ENCODE results near the gene SBK3. TPM values are rescaled to one million over a fixed set of nuclear protein-coding genes. Genes with fewer than 3 reads are reported as not detected.

The SBK3 gene
- total RNA-seq, 1 experiment from 2014 or later: 1.2 TPM

DNA sequence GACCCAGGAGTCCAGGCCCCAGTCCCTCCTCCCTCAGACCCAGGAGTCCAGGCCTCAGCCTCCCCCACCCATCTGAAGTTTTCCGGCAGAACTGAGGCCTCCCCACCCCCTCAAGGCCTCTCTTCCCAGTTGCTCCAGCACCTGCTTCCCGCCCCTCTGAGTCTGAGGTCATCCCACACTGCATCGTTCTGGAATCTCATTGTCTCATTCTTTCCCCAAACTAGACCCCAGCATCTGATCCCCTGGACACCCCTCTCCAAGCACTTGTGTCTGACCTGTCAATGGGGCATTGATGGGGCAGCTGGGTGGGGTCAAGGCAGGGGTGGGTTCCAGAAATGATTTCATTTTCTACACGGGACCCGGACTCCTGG lies 7.6 kb downstream of the SBK3 start:
- ChIA-PET CTCF (no interaction called here), RAD21 (ENCODE audit: low non-redundant PET in 1 of 2, low total read pairs in 2 of 2, uncharacterized antibody in 2 of 2, unreplicated experiment in 2 of 2) (no interaction called here), POLR2A (no interaction called here)
- Histone ChIP-seq H3K9me2 (ENCODE audit: insufficient read depth) (no peaks in the 10 kb centered on the region), H3K36me3 (ENCODE audit: control insufficient read depth in 1 of 2, insufficient read depth in 2 of 2, low read length in 2 of 2) (no peaks in the 10 kb centered on the region), H3K4me1 (ENCODE audit: control insufficient read depth in 1 of 2, insufficient read depth in 2 of 2, low read length in 2 of 2) (no peaks in the 10 kb centered on the region; a peak in 1 of 4 replicates), H3K27me3 (ENCODE audit: insufficient read depth, low read length) (no peaks in the 10 kb centered on the region), H3K27ac (ENCODE audit: low read depth, low read length) (no peak overlapping the region), H3K4me2 (ENCODE audit: low read length) (no peak overlapping the region), H3K9ac (ENCODE audit: low read length) (no peak overlapping the region), H2AFZ (ENCODE audit: low read depth, low read length, poor library complexity, severe bottlenecking) (no peak overlapping the region), H4K20me1 (ENCODE audit: insufficient read depth) (no peaks in the 10 kb centered on the region), H3K9me3 (ENCODE audit: control insufficient read depth in 1 of 2, insufficient read depth in 1 of 2, low read depth in 1 of 2, low read length in 2 of 2) (no peaks in the 10 kb centered on the region), H3K4me3 (replicated peaks in 1 of 2; ENCODE audit: low read depth in 1 of 2, low read length in 2 of 2) (no peak overlapping the region), H3K79me2 (ENCODE audit: insufficient read depth, low read length) (no peaks in the 10 kb centered on the region)
- DNase-seq (ENCODE audit: low read depth, low spot score) (no peak), ATAC-seq (no peak)
- intact Hi-C loops (cut with micrococcal nuclease): no loop called here
- BruUV-seq (replicated peaks): no TSS peak
- TF ChIP-seq POLR2AphosphoS5 (IDR thresholded peaks at IDR 0.05; ENCODE audit: low read depth, low read length) (no peak), TCF7L2 (IDR thresholded peaks at IDR 0.05; ENCODE audit: borderline replicate concordance, extremely low read depth, insufficient read depth, insufficient read length) (no peak), CBX3 (IDR thresholded peaks at IDR 0.05; ENCODE audit: low read depth) (no peak), SRF (IDR thresholded peaks at IDR 0.05; ENCODE audit: low read depth) (no peak), SIN3A (IDR thresholded peaks at IDR 0.05; ENCODE audit: low read depth) (no peak)
- TF ChIP-seq, protein P1, sequence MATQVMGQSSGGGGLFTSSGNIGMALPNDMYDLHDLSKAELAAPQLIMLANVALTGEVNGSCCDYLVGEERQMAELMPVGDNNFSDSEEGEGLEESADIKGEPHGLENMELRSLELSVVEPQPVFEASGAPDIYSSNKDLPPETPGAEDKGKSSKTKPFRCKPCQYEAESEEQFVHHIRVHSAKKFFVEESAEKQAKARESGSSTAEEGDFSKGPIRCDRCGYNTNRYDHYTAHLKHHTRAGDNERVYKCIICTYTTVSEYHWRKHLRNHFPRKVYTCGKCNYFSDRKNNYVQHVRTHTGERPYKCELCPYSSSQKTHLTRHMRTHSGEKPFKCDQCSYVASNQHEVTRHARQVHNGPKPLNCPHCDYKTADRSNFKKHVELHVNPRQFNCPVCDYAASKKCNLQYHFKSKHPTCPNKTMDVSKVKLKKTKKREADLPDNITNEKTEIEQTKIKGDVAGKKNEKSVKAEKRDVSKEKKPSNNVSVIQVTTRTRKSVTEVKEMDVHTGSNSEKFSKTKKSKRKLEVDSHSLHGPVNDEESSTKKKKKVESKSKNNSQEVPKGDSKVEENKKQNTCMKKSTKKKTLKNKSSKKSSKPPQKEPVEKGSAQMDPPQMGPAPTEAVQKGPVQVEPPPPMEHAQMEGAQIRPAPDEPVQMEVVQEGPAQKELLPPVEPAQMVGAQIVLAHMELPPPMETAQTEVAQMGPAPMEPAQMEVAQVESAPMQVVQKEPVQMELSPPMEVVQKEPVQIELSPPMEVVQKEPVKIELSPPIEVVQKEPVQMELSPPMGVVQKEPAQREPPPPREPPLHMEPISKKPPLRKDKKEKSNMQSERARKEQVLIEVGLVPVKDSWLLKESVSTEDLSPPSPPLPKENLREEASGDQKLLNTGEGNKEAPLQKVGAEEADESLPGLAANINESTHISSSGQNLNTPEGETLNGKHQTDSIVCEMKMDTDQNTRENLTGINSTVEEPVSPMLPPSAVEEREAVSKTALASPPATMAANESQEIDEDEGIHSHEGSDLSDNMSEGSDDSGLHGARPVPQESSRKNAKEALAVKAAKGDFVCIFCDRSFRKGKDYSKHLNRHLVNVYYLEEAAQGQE (IDR thresholded peaks at IDR 0.05; ENCODE audit: low read depth): no peak
- TF ChIP-seq, protein P2, sequence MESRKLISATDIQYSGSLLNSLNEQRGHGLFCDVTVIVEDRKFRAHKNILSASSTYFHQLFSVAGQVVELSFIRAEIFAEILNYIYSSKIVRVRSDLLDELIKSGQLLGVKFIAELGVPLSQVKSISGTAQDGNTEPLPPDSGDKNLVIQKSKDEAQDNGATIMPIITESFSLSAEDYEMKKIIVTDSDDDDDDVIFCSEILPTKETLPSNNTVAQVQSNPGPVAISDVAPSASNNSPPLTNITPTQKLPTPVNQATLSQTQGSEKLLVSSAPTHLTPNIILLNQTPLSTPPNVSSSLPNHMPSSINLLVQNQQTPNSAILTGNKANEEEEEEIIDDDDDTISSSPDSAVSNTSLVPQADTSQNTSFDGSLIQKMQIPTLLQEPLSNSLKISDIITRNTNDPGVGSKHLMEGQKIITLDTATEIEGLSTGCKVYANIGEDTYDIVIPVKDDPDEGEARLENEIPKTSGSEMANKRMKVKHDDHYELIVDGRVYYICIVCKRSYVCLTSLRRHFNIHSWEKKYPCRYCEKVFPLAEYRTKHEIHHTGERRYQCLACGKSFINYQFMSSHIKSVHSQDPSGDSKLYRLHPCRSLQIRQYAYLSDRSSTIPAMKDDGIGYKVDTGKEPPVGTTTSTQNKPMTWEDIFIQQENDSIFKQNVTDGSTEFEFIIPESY (IDR thresholded peaks at IDR 0.05; ENCODE audit: extremely low read depth, insufficient replicate concordance, low read length): no peak

All from HCT116 (cell line).